GM12878 (cell line): ENCODE measurements around the gene MACROD2. TPM values are rescaled to one million over a fixed set of nuclear protein-coding genes. Genes with fewer than 3 reads are reported as not detected.

Experiments used
- ATAC-seq: fragments of 200-7000 bp; cut with Tn5 transposase; 3 replicates; pipeline ENCODE4 v1.9.1; 2020; ENCODE audit warnings: mild to moderate bottlenecking, moderate library complexity
- BruUV-seq: library from RNA; stranded (reverse); fragments of 400-500 nt; replicated peaks from 2 replicates; lab custom pipeline; 2021; lab: Mats Ljungman, UMichigan
- CTCF ChIA-PET: fragments of 300-600 bp; sonication (Branson Sonifier 250); formaldehyde crosslinking; extraction: SDS; loops from one replicate; lab custom pipeline; 2021; ENCODE audit warnings: inconsistent platforms; lab: Yijun Ruan, JAX
- POLR2A ChIA-PET: fragments of 350-600 bp; formaldehyde crosslinking; extraction: SDS; loops from one replicate; lab custom pipeline; 2021; ENCODE audit warnings: inconsistent platforms; lab: Charles Lee
- RAD21 ChIA-PET: fragments of 300-600 bp; sonication (Branson Sonifier 250); formaldehyde crosslinking; loops from one replicate; lab custom pipeline; 2023; ENCODE audit warnings: antibody characterized with exemption; ENCODE audit not compliant: unreplicated experiment; lab: Charles Lee
- SMC1A ChIA-PET: fragments of 300-600 bp; sonication (Branson Sonifier 250); formaldehyde crosslinking; loops from one replicate; lab custom pipeline; 2023; ENCODE audit not compliant: unreplicated experiment, uncharacterized antibody; lab: Charles Lee
- DNase-seq: peaks from one replicate; pipeline ENCODE4 v3.0.0-alpha.2; 2011; ENCODE audit warnings: low read depth, low spot score
- FAIRE-seq: peaks from 3 replicates; lab custom pipeline; 2011; peaks lifted over from hg19 to GRCh38; lab: Jason Lieb, UNC
- H2AFZ ChIP-seq: 2 replicates; pipeline ENCODE4 v1.6.0; 2011; ENCODE audit warnings: low read depth, low read length, control low read depth; ENCODE audit not compliant: control insufficient read depth
- H3K27ac ChIP-seq: 2 replicates; pipeline ENCODE4 v1.5.1; 2011; ENCODE audit warnings: control low read depth; ENCODE audit not compliant: control insufficient read depth, insufficient read depth
- H3K27me3 ChIP-seq, 2 experiments: replicated peaks in 1 of 2; 2 replicates each; pipeline versions ENCODE4 v1.6.0 to v1.6.1; 2011; ENCODE audit warnings: low read length in 1 of 2; ENCODE audit not compliant: control insufficient read depth in 2 of 2, insufficient read depth in 2 of 2
- H3K36me3 ChIP-seq, 2 experiments: 2 replicates each; pipeline ENCODE4 v1.5.1; 2011; ENCODE audit warnings: low read length in 1 of 2; ENCODE audit not compliant: control insufficient read depth in 2 of 2, insufficient read depth in 2 of 2
- H3K4me1 ChIP-seq: 2 replicates; pipeline ENCODE4 v1.6.1; 2011; ENCODE audit warnings: mild to moderate bottlenecking, low read length, moderate library complexity, mixed read lengths; ENCODE audit not compliant: control insufficient read depth, insufficient read depth
- H3K4me2 ChIP-seq: 2 replicates; pipeline ENCODE4 v1.6.0; 2011; ENCODE audit warnings: control low read depth; ENCODE audit not compliant: control insufficient read depth, insufficient read depth
- H3K4me3 ChIP-seq: fragments of 200-600 bp; sonication (generic); 2 replicates; pipeline ENCODE4 v1.5.1; 2016
- H3K79me2 ChIP-seq: 2 replicates; pipeline ENCODE4 v1.6.0; 2011; ENCODE audit warnings: low read length; ENCODE audit not compliant: control insufficient read depth, insufficient read depth
- H3K9ac ChIP-seq: 2 replicates; pipeline ENCODE4 v1.8.0; 2011; ENCODE audit warnings: low read length, control low read depth, mixed read lengths; ENCODE audit not compliant: control insufficient read depth, insufficient read depth
- H3K9me3 ChIP-seq: replicated peaks from 3 replicates; pipeline ENCODE4 v1.5.1; 2011; ENCODE audit warnings: mild to moderate bottlenecking, low read length; ENCODE audit not compliant: control insufficient read depth, insufficient read depth
- H4K20me1 ChIP-seq: 2 replicates; pipeline ENCODE4 v1.6.0; 2011; ENCODE audit not compliant: control insufficient read depth, insufficient read depth
- ASH2L ChIP-seq: fragments of 300-600, 200-600 bp; sonication (generic); IDR thresholded peaks from 2 replicates; pipeline ENCODE4 v1.6.1; 2017; ENCODE audit warnings: low read depth, mild to moderate bottlenecking, borderline replicate concordance
- BACH1 ChIP-seq: fragments of 450-650 bp; IDR thresholded peaks from 2 replicates; pipeline ENCODE4 v1.6.1; 2017; ENCODE audit warnings: mild to moderate bottlenecking, borderline replicate concordance
- IKZF2 ChIP-seq, 2 experiments: fragments of 450-650 bp; IDR thresholded peaks; 2 replicates each; pipeline ENCODE4 v1.6.1; 2017; ENCODE audit warnings: mild to moderate bottlenecking in 2 of 2, moderate library complexity in 2 of 2
- JUNB ChIP-seq: IDR thresholded peaks from 2 replicates; pipeline ENCODE4 v1.6.1; 2016; ENCODE audit warnings: antibody characterized with exemption, mild to moderate bottlenecking
- WGBS: methylation state at CpG from one replicate; pipeline ENCODE4 v1.1.6; 2016; ENCODE audit warnings: low lambda C conversion rate; ENCODE audit not compliant: insufficient replicate concordance, insufficient coverage; ENCODE audit errors: missing lambda C conversion rate; 5-methylcytosine and 5-hydroxymethylcytosine counted together
- in situ Hi-C: fragments of 300-500 bp; cut with MboI; formaldehyde crosslinking; loops from 9 replicates; pipeline ENCODE4 v1.14.3; 2018; ENCODE audit warnings: mixed read lengths
- intact Hi-C: fragments of 100-400 bp; cut with micrococcal nuclease; formaldehyde crosslinking; loops from one replicate; pipeline ENCODE4 v1.14.2; 2022; ENCODE audit not compliant: unreplicated experiment
- polyA plus RNA-seq, 11 experiments: library from polyadenylated mRNA; depleted of rRNA in 4 of 11; unstranded in 6 of 11; stranded (reverse) in 5 of 11; fragments of >200 nt; fragmentation: Nextera tagmentation in 4 of 11; fragmentation: Illumina TruSeq in 1 of 11; extraction: Ambion mirVana in 4 of 11; extraction: Trizol in 1 of 11; gene quantifications; 1 replicate in 1 of 11; 2 replicates in 10 of 11; pipeline versions ENCODE4 v1.2.1 to v1.2.3, GENCODE V29; 2011 to 2016; ENCODE audit warnings: inconsistent platforms in 2 of 11, missing spikeins in 2 of 11, low read depth in 1 of 11
- total RNA-seq, 4 experiments: library from RNA; depleted of rRNA in 3 of 4; stranded (reverse); fragments of >200 nt in 3 of 4; fragmentation: Illumina TruSeq in 1 of 4; extraction: Trizol in 1 of 4; gene quantifications; 2 replicates each; pipeline versions ENCODE4 v1.2.1 to v1.2.3, GENCODE V29; 2013 to 2021
- TF ChIP-seq, protein P1 (sequence below): fragments of 450-650 bp; formaldehyde crosslinking; IDR thresholded peaks from 2 replicates; pipeline ENCODE4 v1.4.0; 2022; ENCODE audit warnings: mild to moderate bottlenecking, moderate library complexity
- TF ChIP-seq, protein P2 (sequence below): IDR thresholded peaks from 2 replicates; pipeline ENCODE4 v1.6.1; 2012; ENCODE audit warnings: low read depth, low read length, improper control_type of control experiment

Gene MACROD2
- total and polyA plus RNA-seq, 10 of the 15 experiments (the other 5 are each of a cell fraction or from before 2014, with no cell fraction given), result 1.1 to 21.5 (median 2.2) TPM

DNA sequence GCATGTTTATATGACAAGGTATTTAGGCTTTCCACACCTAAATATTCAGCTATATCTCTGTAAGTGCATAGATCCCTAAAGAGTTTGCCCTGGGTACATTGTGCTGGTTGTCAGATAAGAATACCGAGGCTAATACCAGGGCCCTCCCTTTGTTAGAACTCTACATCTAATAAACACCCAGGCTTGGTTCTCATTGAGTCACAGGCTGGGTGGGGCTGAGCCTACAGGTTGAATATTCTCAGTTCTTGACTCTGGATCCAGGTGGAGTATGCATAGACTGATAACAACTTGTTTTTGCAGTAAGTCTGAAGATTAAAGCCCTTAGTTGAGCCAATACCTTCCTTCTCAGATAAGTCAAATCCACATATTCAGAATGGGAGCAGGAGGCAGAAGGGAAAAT, 654.3 kb downstream of the MACROD2 start (continued):
- TF ChIP-seq, protein P1, sequence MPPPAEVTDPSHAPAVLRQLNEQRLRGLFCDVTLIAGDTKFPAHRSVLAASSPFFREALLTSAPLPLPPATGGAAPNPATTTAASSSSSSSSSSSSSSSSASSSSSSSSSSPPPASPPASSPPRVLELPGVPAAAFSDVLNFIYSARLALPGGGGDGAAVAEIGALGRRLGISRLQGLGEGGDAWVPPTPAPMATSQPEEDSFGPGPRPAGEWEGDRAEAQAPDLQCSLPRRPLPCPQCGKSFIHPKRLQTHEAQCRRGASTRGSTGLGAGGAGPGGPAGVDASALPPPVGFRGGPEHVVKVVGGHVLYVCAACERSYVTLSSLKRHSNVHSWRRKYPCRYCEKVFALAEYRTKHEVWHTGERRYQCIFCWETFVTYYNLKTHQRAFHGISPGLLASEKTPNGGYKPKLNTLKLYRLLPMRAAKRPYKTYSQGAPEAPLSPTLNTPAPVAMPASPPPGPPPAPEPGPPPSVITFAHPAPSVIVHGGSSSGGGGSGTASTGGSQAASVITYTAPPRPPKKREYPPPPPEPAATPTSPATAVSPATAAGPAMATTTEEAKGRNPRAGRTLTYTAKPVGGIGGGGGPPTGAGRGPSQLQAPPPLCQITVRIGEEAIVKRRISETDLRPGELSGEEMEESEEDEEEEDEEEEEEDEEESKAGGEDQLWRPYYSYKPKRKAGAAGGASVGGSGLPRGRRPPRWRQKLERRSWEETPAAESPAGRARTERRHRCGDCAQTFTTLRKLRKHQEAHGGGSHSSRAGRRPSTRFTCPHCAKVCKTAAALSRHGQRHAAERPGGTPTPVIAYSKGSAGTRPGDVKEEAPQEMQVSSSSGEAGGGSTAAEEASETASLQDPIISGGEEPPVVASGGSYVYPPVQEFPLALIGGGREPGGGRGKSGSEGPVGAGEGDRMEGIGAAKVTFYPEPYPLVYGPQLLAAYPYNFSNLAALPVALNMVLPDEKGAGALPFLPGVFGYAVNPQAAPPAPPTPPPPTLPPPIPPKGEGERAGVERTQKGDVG (CRISPR knock-in tag), result no peak
- TF ChIP-seq JUNB (no peak), IKZF2 (IDR thresholded peaks at IDR 0.05) (no peak)

DNA sequence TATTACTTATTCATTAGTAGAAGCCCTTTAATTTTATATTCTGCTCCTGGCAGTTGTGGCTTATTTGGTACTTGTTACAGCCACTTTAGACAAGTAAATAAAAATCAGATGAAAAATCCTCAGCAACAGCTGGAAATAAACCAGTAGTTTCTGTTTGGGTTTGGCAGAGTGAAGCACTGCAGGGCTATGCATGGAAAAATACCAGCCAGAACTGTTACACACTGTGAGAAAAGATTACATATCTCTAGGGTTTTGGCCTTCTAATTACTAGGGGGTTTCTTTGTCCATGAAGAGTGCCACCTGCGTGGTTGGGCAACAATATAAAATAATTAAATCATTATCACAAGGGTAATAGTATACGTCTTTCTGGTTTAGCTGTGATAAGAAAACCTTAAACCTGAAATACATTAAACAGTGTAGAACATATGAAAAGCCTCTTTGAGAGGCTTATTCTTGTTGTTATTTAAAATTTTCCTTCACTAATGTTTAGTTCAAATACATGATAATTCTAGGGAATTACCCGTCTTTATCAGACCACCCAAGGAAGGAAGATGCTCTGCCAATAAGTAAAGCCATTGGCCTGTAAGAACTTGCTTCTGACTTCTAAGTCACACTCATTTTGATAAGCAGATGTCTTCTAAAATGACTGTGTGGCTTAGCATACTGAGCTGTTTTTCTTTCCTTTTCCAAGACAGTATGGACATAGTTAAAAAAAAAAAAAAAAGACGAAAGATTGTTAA, 662.1 kb downstream of the MACROD2 start:
- no peak overlapping the region for H3K9ac ChIP-seq
- ATAC-seq, result no peak
- CTCF ChIA-PET, result interaction anchor here (0.6 kb wide), 1 partner anchor 274 kb away, joined by 3 read pairs; no protein-coding TSS in a partner anchor

More for the DNA sequence above, 662.1 kb downstream of the MACROD2 start:
- 23% methylated on average over 4 of the region's 4 CpGs for WGBS
- ChIA-PET POLR2A (no interaction called here), SMC1A (interaction anchor here (0.6 kb wide), 1 partner anchor 79 kb away, joined by 3 read pairs; no protein-coding TSS in a partner anchor), RAD21 (no interaction called here)
- no peak overlapping the region for H3K4me2 ChIP-seq
- H3K36me3 ChIP-seq, result no peaks in the 10 kb centered on the region
- BruUV-seq, result no TSS peak
- H3K79me2 ChIP-seq, result no peaks in the 10 kb centered on the region
- in situ Hi-C loops (no loop called here), intact Hi-C loops (no loop called here)
- no peak overlapping the region for H2AFZ ChIP-seq
- FAIRE-seq, result no peak
- no peaks in the 10 kb centered on the region for H3K9me3 ChIP-seq
- no peak overlapping the region for H3K4me3 ChIP-seq
- H4K20me1 ChIP-seq, result no peaks in the 10 kb centered on the region
- TF ChIP-seq, protein P2, sequence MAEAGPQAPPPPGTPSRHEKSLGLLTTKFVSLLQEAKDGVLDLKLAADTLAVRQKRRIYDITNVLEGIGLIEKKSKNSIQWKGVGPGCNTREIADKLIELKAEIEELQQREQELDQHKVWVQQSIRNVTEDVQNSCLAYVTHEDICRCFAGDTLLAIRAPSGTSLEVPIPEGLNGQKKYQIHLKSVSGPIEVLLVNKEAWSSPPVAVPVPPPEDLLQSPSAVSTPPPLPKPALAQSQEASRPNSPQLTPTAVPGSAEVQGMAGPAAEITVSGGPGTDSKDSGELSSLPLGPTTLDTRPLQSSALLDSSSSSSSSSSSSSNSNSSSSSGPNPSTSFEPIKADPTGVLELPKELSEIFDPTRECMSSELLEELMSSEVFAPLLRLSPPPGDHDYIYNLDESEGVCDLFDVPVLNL, result no peak
- TF ChIP-seq ASH2L (no peak), IKZF2 (IDR thresholded peaks at IDR 0.05) (no peak), BACH1 (no peak)
- TF ChIP-seq, all 136 proteins: peak for 0
- no peak for DNase-seq
- Histone ChIP-seq H3K4me1 (no peaks in the 10 kb centered on the region), H3K27me3 (no peaks in the 10 kb centered on the region), H3K27ac (no peak overlapping the region)
